ENCODE results near the gene CLDN11. TPM values are rescaled to one million over a fixed set of nuclear protein-coding genes. Genes with fewer than 3 reads are reported as not detected.

The CLDN11 gene
- total RNA-seq, 2 experiments from 2014 or later = not detected

DNA sequence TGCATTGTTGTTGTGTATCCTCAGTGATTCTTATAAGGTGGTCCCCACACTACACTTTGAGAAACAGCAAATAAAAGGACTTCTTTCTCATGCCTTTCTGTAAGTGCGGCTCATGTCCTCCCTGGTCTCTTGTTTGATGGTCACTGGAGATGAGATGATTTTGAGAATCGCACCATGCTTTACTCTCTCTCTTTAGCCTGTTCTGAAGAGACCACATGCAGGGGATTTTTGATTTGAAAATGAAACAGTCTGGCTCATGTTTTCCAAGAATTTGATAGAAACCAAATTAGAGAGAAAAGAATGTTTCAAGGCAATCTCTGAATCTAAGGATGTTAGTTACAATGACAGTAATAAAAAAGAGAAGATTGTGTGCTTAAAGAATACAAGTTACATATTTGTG, 18.0 kb downstream of the CLDN11 start:
- ChIA-PET POLR2A (no interaction called here), CTCF (no interaction called here)
- no peaks in the 10 kb centered on the region for H3K9me3 Mint-ChIP-seq
- peaks cover 4% of the 10 kb centered on the region for H3K27me3 Mint-ChIP-seq
- no peak overlapping the region for H3K4me3 Mint-ChIP-seq
- no peaks in the 10 kb centered on the region for H3K36me3 Mint-ChIP-seq (ENCODE audit: low read depth)
- no peak for DNase-seq
- no peaks in the 10 kb centered on the region for H3K4me1 Mint-ChIP-seq
- no peak overlapping the region for H3K27ac Mint-ChIP-seq

DNA sequence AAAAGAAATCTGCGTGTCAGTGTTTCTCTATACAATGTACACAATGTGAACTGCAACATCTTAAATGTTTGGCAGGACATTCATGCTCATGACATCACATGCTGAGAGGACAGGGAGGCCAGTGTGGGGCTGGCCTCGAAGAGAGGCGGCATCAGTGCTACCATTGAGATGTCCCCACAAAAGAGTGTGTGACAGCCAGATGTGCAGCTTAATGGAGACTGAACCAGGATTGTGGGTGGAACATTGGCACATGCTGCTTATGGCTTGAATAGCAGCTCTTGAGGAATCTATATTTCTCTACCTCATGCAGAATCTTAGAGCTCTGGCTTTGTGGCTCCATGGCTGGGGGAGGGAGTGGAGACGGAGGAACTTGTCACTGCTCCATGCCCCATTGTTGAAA, 18.5 kb downstream of the CLDN11 start:
- no peak for DNase-seq
- H3K4me3 Mint-ChIP-seq = no peak overlapping the region
- H3K36me3 Mint-ChIP-seq (ENCODE audit: low read depth) = no peaks in the 10 kb centered on the region
- H3K9me3 Mint-ChIP-seq = no peaks in the 10 kb centered on the region
- peaks cover 4% of the 10 kb centered on the region for H3K27me3 Mint-ChIP-seq
- POLR2A ChIA-PET = no interaction called here
- no peak overlapping the region for H3K27ac Mint-ChIP-seq
- no peaks in the 10 kb centered on the region for H3K4me1 Mint-ChIP-seq
- CTCF ChIA-PET = interaction anchor here (1.2 kb wide), 1 partner anchor 21 kb away, joined by 3 read pairs; no protein-coding TSS in a partner anchor

DNA sequence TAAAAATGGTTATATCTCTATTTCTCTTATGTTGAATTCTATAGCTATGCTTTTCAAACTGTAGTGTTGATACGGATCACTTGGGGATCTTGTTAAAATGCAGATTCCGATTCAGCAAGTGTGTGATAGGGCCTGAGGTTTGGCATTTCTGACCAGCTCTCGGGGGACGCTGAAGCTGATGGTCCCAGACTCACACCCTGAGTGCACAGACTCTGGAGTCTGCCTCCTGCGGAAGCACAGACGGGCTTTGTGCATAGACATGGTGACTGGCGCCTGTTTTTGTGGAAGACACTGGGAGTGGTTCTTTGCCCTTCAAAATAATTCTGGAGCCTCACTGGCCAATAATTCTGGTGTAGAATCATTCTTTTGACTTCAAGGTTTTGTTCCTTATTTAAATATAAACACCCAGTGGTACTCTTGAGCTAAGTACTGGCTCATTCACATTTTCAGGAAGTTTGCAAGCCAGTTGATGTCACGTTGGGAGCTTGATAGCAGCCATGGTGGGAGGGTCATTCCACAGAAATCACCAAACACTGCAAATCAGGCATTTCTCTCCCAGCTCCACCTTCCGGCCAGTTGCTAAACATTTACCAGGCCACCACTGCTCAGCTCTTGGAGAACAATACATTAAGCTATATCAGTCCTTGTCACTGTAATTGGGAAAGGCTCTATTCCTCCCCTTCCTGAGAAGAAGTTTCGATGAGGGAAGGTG, 19.2 kb downstream of the CLDN11 start:
- CTCF ChIA-PET = interaction anchor here (1.2 kb wide), 1 partner anchor 21 kb away, joined by 3 read pairs; no protein-coding TSS in a partner anchor
- no peaks in the 10 kb centered on the region for H3K9me3 Mint-ChIP-seq
- no peaks in the 10 kb centered on the region for H3K36me3 Mint-ChIP-seq (ENCODE audit: low read depth)
- POLR2A ChIA-PET = no interaction called here
- H3K4me1 Mint-ChIP-seq = no peaks in the 10 kb centered on the region
- no peak for DNase-seq
- no peak overlapping the region for H3K4me3 Mint-ChIP-seq
- no peak overlapping the region for H3K27ac Mint-ChIP-seq
- H3K27me3 Mint-ChIP-seq = peaks cover 7% of the 10 kb centered on the region

DNA sequence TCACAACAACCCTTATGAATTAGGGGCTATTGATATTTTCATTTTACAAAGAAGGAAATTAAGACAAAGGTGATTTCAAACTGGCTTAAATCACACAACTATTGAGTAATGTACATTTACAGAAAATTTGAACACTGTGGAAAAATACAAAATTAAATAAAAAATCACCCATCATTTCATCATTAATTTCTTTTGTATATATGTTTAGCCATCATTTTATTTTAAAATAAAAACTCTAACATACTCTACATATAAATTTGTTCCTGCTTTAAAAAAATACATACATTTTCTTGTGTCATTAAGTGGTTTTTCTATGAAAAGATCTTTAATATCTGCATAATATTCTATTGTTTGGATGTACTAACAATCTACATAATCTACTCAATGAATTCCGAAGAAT, 20.2 kb downstream of the CLDN11 start:
- H3K4me1 Mint-ChIP-seq = no peaks in the 10 kb centered on the region
- no peak overlapping the region for H3K4me3 Mint-ChIP-seq
- no peaks in the 10 kb centered on the region for H3K9me3 Mint-ChIP-seq
- DNase-seq = no peak
- no peak overlapping the region for H3K27ac Mint-ChIP-seq
- no peaks in the 10 kb centered on the region for H3K36me3 Mint-ChIP-seq (ENCODE audit: low read depth)
- CTCF ChIA-PET = no interaction called here
- POLR2A ChIA-PET = no interaction called here
- H3K27me3 Mint-ChIP-seq = peaks cover 7% of the 10 kb centered on the region

DNA sequence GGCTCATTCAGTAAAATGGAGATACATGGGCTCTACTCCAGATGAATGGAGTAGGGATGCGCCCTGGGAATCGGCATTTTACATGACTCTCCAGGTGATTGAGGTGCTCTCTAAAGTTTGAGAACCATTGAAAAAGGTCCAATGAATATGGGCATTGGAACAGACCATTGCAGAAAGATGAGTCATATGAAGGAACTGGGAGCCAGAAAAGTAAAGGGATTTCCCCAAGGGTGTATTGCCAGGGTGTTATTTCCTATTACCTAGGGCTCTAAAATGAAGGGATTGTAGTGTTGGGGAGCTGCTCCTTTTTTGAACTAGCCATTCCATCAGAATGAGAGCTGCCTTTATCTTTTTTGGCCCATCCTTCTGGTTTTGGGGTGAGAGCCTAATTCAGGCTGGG, 21.7 kb downstream of the CLDN11 start:
- POLR2A ChIA-PET = no interaction called here
- Mint-ChIP-seq H3K4me1 (no peaks in the 10 kb centered on the region), H3K9me3 (no peaks in the 10 kb centered on the region)

DNA sequence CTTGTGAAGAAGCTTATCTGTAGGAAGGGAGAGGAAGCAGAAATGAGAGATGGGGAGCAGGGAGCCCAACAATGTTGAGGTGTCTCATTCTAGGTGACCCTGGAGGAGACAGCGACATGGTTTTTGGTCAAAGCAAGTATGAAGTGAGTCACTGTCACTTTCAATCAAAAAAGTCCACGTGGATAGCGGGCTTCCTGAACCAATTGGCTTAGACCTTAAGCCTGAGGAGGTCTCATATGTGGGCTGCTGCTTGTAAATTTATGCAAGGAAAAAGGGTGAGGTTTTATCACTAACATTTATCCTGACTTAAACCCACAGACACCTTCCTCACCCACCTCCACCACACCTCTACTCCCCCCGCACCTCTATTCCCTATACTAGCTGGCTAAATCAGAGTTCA, 22.7 kb downstream of the CLDN11 start:
- peaks cover 7% of the 10 kb centered on the region for H3K27me3 Mint-ChIP-seq
- no peaks in the 10 kb centered on the region for H3K9me3 Mint-ChIP-seq
- no peak overlapping the region for H3K4me3 Mint-ChIP-seq
- POLR2A ChIA-PET = no interaction called here
- no peaks in the 10 kb centered on the region for H3K4me1 Mint-ChIP-seq
- DNase-seq = no peak
- H3K27ac Mint-ChIP-seq = no peak overlapping the region
- no peaks in the 10 kb centered on the region for H3K36me3 Mint-ChIP-seq (ENCODE audit: low read depth)
- CTCF ChIA-PET = interaction anchor here (1.2 kb wide), 2 partner anchors 11 to 177 kb away, joined by 3 read pairs; no protein-coding TSS in a partner anchor

More for the DNA sequence above, 21.7 kb downstream of the CLDN11 start:
- no peak overlapping the region for H3K27ac Mint-ChIP-seq
- no peak overlapping the region for H3K4me3 Mint-ChIP-seq
- CTCF ChIA-PET = no interaction called here
- DNase-seq = no peak
- no peaks in the 10 kb centered on the region for H3K36me3 Mint-ChIP-seq (ENCODE audit: low read depth)
- peaks cover 7% of the 10 kb centered on the region for H3K27me3 Mint-ChIP-seq

DNA sequence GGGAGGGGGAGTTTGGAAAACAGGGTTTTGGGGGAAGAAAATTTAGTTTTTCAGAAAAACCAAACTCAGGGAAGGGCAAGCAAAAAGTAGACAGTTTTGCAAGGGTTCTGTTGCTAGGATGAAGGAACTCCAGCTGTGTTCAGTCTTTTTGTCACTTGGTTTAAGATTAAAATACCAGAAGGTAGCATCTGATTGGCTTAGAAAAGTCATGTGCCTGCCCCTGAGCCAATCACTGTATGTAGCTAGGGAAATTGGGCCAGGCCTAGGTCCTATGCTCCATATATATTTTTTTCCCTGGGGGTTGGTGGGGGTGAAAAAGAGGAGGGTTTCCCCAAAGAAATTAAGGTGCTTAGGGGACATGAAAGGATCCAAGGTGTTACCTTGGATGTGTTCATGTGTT, 24.3 kb downstream of the CLDN11 start:
- Mint-ChIP-seq H3K4me3 (no peak overlapping the region), H3K27me3 (peaks cover 7% of the 10 kb centered on the region), H3K36me3 (ENCODE audit: low read depth) (no peaks in the 10 kb centered on the region), H3K9me3 (no peaks in the 10 kb centered on the region), H3K27ac (no peak overlapping the region), H3K4me1 (no peaks in the 10 kb centered on the region)
- POLR2A ChIA-PET = no interaction called here
- no peak for DNase-seq
- CTCF ChIA-PET = no interaction called here

DNA sequence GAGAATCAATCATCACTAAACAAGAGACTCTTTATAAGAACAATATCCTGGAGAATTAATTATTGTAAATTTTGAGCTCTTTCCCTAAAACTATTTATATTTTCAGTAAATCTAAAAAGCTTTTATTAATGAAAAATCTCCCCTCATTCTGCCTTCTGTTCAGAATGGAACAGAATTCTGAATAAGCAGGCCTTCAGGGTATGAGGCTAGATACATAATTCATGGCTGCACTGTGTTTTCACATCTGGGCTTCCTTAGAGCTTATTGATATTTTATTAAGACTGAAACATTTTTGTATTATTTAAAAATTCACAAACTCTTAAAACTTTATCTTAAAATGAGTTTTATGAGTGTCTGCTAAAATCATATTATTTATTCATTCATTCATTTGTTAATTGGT, 24.8 kb downstream of the CLDN11 start:
- H3K9me3 Mint-ChIP-seq = no peaks in the 10 kb centered on the region
- H3K36me3 Mint-ChIP-seq (ENCODE audit: low read depth) = no peaks in the 10 kb centered on the region
- H3K27me3 Mint-ChIP-seq = peaks cover 6% of the 10 kb centered on the region
- H3K4me3 Mint-ChIP-seq = no peak overlapping the region
- POLR2A ChIA-PET = no interaction called here
- no peak for DNase-seq
- H3K27ac Mint-ChIP-seq = no peak overlapping the region
- no peaks in the 10 kb centered on the region for H3K4me1 Mint-ChIP-seq
- CTCF ChIA-PET = no interaction called here

DNA sequence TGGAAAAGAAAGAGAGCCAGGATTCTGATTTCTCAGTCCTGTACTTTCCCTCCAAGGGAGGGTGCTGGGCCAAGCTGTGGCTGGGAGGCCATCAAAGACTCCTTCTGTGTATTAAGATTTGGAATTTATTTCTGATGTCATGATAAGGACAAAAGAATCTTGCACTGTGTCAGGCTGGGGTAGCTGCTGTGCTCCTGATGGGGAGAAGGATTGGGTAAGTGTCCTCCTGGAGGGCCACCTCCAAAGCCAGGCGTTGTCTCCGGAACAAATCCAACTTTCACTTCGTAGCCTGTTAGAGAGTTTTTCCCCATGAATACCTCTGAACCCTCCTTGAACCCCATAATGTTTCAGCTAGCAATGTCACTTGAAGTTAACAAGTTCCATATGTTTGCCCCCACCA, 29.9 kb downstream of the CLDN11 start:
- H3K4me1 Mint-ChIP-seq = no peaks in the 10 kb centered on the region
- DNase-seq = no peak
- H3K9me3 Mint-ChIP-seq = no peaks in the 10 kb centered on the region
- H3K4me3 Mint-ChIP-seq = no peak overlapping the region
- POLR2A ChIA-PET = no interaction called here
- no peaks in the 10 kb centered on the region for H3K36me3 Mint-ChIP-seq (ENCODE audit: low read depth)
- H3K27ac Mint-ChIP-seq = no peak overlapping the region
- peaks cover 5% of the 10 kb centered on the region for H3K27me3 Mint-ChIP-seq
- CTCF ChIA-PET = no interaction called here

DNA sequence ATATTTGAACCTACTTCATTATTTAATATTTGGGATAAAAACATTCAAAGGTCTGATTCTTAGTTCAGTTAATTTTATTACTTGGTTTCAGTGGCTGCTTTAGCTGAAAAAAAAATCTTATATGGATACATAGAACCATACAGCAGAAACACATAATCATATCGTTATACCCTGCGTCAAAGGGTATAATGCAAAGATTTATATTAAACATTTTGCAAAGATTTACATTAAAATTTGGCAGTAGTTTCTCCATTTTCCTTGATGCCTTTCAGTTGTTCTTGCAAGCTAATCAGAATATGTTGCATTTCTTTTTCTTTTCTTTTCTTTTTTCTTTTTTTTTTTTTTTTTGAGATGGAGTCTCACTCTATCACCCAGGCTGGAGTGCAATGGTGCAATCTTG, 31.4 kb downstream of the CLDN11 start:
- Mint-ChIP-seq H3K36me3 (ENCODE audit: low read depth) (no peaks in the 10 kb centered on the region), H3K4me3 (no peak overlapping the region), H3K27me3 (peaks cover 5% of the 10 kb centered on the region), H3K9me3 (no peaks in the 10 kb centered on the region), H3K27ac (no peak overlapping the region), H3K4me1 (no peaks in the 10 kb centered on the region)
- ChIA-PET CTCF (no interaction called here), POLR2A (no interaction called here)
- DNase-seq = no peak

DNA sequence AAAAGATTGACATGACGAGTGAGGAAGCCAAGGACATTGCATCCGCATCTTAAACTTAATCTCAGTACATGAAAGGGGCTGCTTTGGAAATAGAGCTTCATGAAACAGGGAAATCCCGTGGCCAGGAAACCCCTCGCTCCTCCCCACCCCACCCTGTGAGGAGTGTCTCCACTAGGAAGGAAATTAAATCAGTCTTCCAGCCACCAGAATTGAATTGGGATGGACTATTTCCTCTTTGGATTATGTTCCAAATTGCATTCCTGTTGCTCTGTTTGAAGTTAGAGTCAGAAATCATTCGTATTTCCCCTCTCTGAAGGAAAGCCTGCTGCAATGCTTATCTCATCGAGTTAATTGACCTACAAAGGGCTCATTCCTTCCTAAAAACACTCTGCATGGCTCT, 35.8 kb downstream of the CLDN11 start:
- POLR2A ChIA-PET = no interaction called here
- Mint-ChIP-seq H3K9me3 (no peaks in the 10 kb centered on the region), H3K4me3 (no peak overlapping the region), H3K27me3 (no peaks in the 10 kb centered on the region), H3K36me3 (ENCODE audit: low read depth) (no peaks in the 10 kb centered on the region), H3K4me1 (no peaks in the 10 kb centered on the region), H3K27ac (no peak overlapping the region)
- CTCF ChIA-PET = no interaction called here
- no peak for DNase-seq

DNA sequence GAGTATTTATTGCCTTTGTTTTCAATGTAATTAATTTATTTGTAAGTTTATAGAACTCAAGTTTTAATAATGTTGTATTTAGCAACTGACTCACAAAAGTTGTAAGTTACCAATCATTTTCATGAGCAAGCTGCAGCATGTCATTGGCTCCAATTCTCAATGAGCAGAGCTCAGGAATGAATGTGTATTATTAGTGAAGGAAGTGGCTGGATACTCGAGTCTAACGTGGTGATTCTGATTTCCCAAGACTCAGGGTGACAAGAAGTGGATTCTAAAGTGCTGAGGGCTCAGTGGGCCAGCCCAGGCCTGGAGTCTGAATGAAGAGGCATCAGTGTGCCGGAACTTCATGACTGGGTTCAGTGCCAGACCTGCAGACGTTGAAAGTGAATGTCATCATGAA, 39.6 kb downstream of the CLDN11 start:
- H3K4me3 Mint-ChIP-seq = no peak overlapping the region
- ChIA-PET POLR2A (no interaction called here), CTCF (interaction anchor here (1.0 to 1.2 kb wide), 2 partner anchors 21 to 57 kb away, joined by 3 read pairs; no protein-coding TSS in a partner anchor)
- no peaks in the 10 kb centered on the region for H3K9me3 Mint-ChIP-seq
- no peaks in the 10 kb centered on the region for H3K4me1 Mint-ChIP-seq
- H3K27me3 Mint-ChIP-seq = peaks cover 6% of the 10 kb centered on the region
- no peak for DNase-seq
- H3K36me3 Mint-ChIP-seq (ENCODE audit: low read depth) = no peaks in the 10 kb centered on the region
- H3K27ac Mint-ChIP-seq = no peak overlapping the region

DNA sequence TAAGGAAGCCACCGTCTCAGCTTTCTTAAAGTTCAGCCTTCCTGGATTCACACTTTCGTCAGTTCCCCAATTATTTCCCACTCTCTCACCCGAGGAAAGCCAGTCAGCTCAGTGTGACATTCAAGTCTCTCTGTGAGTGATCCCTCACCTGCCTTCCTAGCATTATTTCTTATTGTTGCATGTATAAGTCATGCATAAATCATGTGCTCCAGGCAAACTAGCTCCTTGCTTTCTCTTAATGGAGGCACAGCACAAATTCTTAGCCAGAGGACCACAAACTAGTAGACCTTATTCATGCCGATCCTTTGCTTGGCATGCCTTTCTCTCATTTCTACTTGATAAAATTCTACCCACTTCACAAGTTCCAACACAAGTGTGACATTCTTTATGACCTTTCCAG, 44.3 kb downstream of the CLDN11 start:
- no peak overlapping the region for H3K4me3 Mint-ChIP-seq
- H3K27me3 Mint-ChIP-seq = peaks cover 15% of the 10 kb centered on the region
- ChIA-PET CTCF (no interaction called here), POLR2A (no interaction called here)
- no peak for DNase-seq
- H3K4me1 Mint-ChIP-seq = no peaks in the 10 kb centered on the region
- H3K9me3 Mint-ChIP-seq = no peaks in the 10 kb centered on the region
- no peak overlapping the region for H3K27ac Mint-ChIP-seq
- H3K36me3 Mint-ChIP-seq (ENCODE audit: low read depth) = no peaks in the 10 kb centered on the region

DNA sequence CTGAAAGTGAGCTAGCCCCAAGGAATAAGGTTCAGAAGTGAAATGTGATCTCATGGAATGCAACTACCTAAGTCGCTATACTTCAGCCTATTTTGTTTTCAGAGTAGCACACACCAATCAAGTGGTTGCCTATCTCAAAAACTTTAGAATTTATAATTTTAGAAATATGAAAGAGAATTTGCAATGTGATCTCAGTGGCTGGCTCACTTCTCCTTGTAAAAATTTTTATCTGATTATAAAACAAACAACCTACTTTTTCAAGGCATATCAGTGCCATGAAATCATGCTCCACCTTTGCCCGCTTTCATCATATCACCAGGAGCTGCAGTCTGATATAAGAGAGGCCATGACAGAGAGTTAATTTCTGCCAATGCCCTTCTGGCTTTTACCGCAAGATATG, 47.3 kb downstream of the CLDN11 start:
- H3K4me3 Mint-ChIP-seq = no peak overlapping the region
- H3K9me3 Mint-ChIP-seq = no peaks in the 10 kb centered on the region
- POLR2A ChIA-PET = no interaction called here
- no peak for DNase-seq
- H3K36me3 Mint-ChIP-seq (ENCODE audit: low read depth) = no peaks in the 10 kb centered on the region
- no peak overlapping the region for H3K27ac Mint-ChIP-seq
- H3K4me1 Mint-ChIP-seq = no peaks in the 10 kb centered on the region
- CTCF ChIA-PET = no interaction called here
- H3K27me3 Mint-ChIP-seq = peaks cover 18% of the 10 kb centered on the region

Measured in activated CD4-positive, alpha-beta T cell treated with anti-CD3 and anti-CD28 coated beads, Interleukin-2, amount 10 ng/mL, durations not matched to agents 7 days and 5 days (primary cell).